GM21529 (cell line): Measurements from ENCODE around the gene AKAP1.

ENCODE experiments used
- ATAC-seq: cut with Tn5 transposase; IDR thresholded peaks from one replicate; pipeline ENCODE4 v1.9.1; 2021; ENCODE audit not compliant: unreplicated experiment

AKAP1 gene, protein sequence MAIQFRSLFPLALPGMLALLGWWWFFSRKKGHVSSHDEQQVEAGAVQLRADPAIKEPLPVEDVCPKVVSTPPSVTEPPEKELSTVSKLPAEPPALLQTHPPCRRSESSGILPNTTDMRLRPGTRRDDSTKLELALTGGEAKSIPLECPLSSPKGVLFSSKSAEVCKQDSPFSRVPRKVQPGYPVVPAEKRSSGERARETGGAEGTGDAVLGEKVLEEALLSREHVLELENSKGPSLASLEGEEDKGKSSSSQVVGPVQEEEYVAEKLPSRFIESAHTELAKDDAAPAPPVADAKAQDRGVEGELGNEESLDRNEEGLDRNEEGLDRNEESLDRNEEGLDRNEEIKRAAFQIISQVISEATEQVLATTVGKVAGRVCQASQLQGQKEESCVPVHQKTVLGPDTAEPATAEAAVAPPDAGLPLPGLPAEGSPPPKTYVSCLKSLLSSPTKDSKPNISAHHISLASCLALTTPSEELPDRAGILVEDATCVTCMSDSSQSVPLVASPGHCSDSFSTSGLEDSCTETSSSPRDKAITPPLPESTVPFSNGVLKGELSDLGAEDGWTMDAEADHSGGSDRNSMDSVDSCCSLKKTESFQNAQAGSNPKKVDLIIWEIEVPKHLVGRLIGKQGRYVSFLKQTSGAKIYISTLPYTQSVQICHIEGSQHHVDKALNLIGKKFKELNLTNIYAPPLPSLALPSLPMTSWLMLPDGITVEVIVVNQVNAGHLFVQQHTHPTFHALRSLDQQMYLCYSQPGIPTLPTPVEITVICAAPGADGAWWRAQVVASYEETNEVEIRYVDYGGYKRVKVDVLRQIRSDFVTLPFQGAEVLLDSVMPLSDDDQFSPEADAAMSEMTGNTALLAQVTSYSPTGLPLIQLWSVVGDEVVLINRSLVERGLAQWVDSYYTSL

GRCh38 chr17:57084802-57085447 is at the start of gene AKAP1:
AKAP1 (plus strand) TSS chr17:57085246; CDS start chr17:57105465, 20,219 bp downstream.
- ATAC-seq: peak; percentile 83

DNA sequence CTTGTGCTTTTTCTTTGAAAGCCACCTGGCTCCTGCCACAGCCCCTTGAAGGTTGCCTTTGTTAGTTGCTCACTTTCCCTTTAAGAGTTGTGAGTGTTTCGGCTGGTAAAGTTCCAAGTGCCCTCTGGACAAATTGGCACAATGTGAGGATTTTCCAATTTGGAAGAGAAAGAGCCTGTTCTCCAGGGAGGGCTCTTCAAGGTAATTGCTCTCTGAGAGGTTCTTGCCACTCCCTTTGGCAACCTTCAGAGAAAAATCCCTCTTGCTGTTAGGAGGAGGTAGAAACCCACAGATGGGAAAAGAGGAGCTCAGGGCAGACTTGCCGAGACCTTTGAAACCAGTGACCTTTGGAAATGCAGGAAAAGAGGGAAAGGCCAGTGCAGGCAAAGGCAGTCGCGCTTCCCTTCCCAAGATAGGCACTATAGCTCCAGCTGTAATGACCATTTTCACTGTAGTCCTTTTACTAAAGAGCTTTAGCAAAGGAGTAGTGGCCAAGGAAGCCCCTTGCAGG is 49.0 kb upstream of the AKAP1 start:
- ATAC-seq: no peak

DNA sequence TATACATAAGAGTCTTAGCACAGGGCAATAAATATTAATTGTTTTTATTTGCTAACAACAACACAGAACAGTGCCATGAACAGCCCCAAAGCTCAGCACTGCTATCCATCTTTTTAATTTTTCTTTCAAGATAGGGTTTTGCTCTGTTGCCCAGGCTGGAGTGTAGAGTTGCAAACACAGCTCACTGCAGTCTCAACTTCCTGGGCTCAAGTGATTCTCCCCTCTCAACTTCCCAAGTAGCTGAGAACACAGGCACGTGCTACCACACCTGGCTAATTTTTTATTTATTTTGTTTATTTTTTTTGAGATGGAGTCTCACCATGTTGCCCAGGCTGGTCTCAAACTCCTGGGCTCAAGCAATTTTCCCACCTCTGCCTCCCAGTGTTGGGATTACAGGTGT is 47.6 kb upstream of the AKAP1 start:
- no peak for ATAC-seq

DNA sequence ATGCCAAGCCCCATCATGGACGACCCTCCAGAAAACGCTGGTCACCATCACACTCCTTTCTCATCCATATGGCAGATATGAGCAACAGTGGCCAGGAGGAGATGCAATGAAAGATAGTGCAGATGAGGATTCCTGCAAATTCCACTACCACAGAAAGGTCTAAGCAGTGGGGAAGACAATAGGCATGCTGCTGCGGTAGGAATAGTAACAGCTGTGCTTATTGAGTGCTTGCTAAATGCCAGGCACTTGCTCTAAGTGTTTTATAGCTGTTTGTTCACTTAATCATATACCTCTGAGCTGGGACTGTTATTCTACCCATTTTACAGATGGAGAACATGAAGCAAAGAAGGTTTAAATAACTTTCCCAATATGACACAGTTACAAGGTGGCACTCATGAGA is 46.6 kb upstream of the AKAP1 start:
- ATAC-seq: no peak

GRCh38 chr17:57040571-57040970 is 44.5 kb upstream of the AKAP1 start:
- ATAC-seq: no peak

- no peak for ATAC-seq
Measured at GRCh38 chr17:57043276-57043675, 41.8 kb upstream of the AKAP1 start.

GRCh38 chr17:57044976-57045867 is 39.8 kb upstream of the AKAP1 start:
- peak; percentile 29 for ATAC-seq

- peak; percentile 61 for ATAC-seq
Measured at GRCh38 chr17:57045868-57046704, 39.0 kb upstream of the AKAP1 start.

DNA sequence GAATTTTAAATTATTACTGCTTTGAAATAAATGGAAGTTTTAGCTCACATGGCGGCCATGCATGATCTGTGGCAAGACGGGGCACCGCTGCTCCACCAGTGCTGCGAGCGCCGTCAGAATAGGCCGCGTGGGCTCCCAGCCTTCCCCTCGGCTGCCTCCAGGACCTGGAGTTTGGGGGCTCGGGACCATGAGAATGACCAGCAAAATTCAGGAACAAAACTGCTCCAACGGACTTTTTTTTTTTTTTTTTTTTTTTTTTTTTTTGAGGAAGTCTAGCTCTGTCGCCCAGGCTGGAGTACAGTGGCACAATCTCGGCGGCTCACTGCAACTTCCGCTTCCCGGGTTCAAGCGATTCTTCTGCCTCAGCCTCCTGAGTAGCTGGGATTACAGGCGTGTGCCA is 38.3 kb upstream of the AKAP1 start:
- no peak for ATAC-seq

DNA sequence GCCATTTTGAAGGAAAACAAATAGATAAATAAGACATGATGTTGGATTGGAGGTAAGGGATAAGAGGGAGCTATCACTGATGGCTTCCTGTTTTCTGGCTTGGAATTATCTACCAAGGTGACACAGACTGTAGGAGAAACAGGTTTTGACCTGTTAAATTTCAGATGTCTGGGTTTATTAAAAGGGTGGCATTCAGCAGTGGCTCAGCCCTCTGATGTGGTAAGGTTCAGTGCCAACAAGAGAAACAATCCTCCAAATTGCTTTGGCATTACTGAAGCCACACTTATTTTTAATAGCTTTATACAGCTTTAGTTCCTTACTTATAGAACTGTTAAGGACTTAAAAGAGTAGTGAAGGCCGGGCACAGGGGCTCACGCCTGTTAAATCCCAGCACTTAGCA is 37.0 kb upstream of the AKAP1 start:
- no peak for ATAC-seq

DNA sequence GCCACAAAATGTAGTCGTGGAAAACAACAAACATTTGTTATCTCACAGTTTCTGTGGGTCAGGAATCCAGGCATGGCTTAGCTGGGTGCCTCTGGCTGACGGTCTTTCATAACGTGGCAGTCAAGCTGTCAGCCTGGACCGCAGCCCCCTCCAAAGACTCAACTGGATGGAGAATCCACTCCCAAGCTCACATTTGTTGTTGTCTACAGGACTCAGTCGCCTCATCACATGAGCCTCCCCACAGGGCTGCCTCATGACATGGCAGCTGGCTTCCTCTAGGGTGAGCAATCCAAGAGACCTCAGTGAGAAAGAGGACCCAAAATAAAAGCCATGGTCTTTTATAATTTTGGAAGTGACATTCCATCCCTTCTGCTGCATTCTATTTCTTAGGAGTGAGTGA is 34.7 kb upstream of the AKAP1 start:
- ATAC-seq: no peak

DNA sequence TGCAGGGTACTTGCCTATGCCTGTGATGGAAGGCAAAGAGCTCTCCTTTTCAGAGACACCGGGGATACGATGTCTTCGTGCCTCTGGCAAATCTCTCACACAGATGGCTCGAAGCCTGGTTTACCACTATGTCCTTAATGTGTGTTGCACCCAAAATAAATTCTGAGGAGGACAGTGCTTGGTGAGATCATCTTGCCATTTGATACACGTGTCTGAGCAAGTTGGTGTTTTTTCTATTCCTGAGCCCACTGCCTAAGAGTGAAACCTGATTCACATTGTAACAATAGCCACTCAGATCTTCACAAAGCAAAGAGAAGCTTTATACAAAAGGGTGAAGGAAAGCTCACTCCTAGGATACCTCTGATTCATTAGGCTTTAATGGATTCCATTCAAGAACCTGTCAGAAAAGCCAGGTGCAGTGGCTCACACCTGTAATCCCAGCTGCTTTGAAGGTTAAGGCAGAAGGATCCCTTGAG is 33.1 kb upstream of the AKAP1 start:
- ATAC-seq: no peak

DNA sequence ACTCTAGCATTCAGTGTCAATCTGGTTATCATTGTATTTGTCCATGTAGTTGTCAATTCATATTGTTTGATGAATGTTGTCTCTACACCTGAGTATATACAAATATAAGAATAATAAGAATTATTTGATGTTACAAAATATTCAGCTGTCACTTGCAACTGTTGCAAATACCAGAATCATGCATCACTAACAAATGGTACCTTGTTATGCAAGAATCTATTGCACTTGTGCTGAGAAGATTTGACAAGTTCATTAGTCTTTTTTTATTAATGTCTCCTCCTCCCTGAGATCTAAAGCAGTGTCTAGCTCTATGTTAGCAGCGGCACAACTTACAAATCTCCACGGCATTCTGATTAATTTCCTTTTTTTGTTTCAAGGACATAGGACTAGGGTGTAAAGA is 22.2 kb upstream of the AKAP1 start:
- no peak for ATAC-seq

DNA sequence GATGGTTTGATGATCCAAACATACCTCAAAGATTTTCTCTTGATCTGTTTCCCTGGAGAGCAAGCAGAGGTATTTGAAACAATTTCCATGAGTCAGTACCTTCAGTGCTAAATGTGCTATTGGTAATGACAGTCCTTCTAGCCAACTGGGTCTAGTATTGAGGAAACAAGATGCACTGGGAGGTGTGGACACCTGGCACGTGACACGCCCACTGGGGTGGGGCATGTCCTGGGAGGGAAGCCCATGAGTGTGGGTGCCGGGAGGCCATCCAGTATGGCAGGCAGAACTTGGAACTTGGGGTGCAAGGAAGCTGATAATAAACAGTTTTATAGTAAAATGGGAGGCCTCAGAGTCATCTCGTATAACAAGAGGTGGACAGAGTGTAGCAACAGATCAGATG is 17.9 kb upstream of the AKAP1 start:
- ATAC-seq: no peak

DNA sequence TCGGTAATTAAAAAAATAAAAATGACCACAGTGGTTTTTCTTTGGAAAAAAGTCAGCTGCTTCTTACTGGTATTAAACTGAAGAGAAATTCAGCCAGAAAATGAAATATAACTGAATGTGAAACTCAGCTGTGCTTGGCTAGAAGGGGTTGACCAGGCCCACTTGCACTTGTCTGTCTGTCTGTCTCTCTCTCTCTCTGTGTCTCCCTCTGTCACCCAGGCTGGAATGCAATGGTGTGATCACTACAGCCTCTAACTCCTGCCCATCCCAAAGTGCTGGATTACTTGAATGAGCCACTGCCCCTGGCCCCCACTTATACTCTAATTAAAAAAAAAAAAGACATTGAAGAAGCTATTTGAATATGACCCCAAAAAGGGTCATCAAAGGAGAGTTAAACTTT is 17.3 kb upstream of the AKAP1 start:
- ATAC-seq: no peak

GRCh38 chr17:57068222-57068658 is 16.8 kb upstream of the AKAP1 start:
- no peak for ATAC-seq

DNA sequence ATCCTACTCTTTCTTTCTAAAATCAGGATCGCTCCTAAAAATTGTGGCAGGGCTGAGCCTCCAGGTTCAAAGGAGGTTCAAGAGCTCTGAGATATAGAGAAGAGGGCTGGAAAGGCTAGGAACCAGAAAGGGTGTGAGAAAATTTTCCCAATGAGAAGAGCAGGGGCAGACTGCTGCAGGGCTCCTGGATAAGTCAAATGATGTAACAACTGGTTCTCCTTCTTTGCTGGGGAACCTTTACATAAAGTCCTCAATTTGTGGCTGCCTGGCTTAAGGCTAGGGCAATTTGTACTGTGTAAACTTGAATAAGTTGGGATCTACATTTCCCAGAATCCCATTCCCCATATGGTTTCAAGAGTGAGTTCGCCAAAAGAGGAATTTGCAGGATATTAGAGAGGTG is 16.3 kb upstream of the AKAP1 start:
- no peak for ATAC-seq

- ATAC-seq: no peak
Measured at GRCh38 chr17:57071991-57072944, 12.8 kb upstream of the AKAP1 start.
